ENCODE measurements around the gene PITRM1.

GRCh38 chr10:3137958-3138726 is 34.4 kb downstream of the PITRM1 start:
- TF ChIP-seq CTCF (IDR thresholded peaks at IDR 0.05; ENCODE audit: insufficient read depth, low read depth, low read length) (no peak), EZH2 (IDR thresholded peaks at IDR 0.05; ENCODE audit: insufficient read depth, low read length) (no peak)

All from astrocyte (in vitro differentiated cells and primary cell).